ENCODE measurements around the gene ADCK1. TPM values are rescaled to one million over a fixed set of nuclear protein-coding genes. Genes with fewer than 3 reads are reported as not detected.

The ADCK1 gene, protein sequence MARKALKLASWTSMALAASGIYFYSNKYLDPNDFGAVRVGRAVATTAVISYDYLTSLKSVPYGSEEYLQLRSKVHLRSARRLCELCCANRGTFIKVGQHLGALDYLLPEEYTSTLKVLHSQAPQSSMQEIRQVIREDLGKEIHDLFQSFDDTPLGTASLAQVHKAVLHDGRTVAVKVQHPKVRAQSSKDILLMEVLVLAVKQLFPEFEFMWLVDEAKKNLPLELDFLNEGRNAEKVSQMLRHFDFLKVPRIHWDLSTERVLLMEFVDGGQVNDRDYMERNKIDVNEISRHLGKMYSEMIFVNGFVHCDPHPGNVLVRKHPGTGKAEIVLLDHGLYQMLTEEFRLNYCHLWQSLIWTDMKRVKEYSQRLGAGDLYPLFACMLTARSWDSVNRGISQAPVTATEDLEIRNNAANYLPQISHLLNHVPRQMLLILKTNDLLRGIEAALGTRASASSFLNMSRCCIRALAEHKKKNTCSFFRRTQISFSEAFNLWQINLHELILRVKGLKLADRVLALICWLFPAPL
- total RNA-seq = 4.3 and 4.4 TPM in 2 replicates

GRCh38 chr14:77799863-77800730, at the start of gene ADCK1:
ADCK1 (plus strand) TSS chr14:77800109; CDS start chr14:77818979, 18,870 bp downstream.

DNA sequence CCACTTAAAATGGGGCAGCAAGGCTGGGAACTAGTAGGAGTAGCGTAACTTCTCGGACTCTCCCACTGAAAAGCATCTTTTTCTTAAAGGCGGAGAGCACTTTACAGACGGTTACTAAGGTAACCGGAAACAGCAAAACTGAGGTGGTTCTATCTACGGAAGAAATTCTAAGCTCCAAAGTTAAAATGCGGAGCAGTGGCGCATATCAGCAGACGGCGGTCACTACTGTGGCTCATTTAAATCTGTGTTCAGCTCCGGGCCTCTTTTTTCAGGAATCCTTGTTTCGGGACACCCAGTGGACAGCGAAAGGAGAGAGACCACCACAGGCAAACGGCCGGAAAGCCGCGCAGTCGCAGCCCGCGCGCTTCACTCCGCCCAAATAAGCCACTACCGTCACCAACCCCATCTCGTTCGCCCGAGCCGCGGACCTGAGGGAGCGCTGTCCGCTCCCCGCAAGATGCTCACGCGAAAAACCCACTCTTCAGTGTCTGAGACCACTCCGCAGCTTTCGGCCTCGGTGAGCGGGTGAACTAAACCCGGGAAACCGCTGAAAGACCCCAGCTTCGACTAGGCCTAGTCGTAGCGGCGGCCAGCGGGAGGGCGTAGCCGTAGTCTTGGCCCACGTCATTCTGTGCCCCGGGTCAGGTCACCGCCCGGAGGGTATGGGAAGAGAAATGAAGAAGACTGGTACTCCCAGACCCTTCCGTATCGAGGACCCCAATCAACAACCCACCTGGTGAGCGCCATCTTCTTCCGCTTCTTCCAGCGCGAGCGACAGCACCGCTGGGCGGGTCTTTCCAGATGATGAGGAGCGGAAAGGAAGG, 39.3 kb upstream of the ADCK1 start, which contains the start of gene SNW1:
TSS of gene SNW1 (minus strand) at position 776 of the 824 bp plus-strand sequence. CDS start at position 747, 29 bp downstream.

Other genes with a start within 250 kb of the ADCK1 start
- gene SPTLC2, start 183.5 kb upstream of the ADCK1 start, total RNA-seq = 15.8 and 17.5 TPM in 2 replicates
- 7.7 and 7.9 TPM in 2 replicates for gene ALKBH1, start 92.1 kb upstream of the ADCK1 start, total RNA-seq
- gene SLIRP, start 92.0 kb upstream of the ADCK1 start, total RNA-seq = 168 and 174 TPM in 2 replicates
- 41.7 and 47.0 TPM in 2 replicates for gene SNW1, start 39.0 kb upstream of the ADCK1 start, total RNA-seq